Measurements from ENCODE around the gene FAM81A.

The FAM81A gene

DNA sequence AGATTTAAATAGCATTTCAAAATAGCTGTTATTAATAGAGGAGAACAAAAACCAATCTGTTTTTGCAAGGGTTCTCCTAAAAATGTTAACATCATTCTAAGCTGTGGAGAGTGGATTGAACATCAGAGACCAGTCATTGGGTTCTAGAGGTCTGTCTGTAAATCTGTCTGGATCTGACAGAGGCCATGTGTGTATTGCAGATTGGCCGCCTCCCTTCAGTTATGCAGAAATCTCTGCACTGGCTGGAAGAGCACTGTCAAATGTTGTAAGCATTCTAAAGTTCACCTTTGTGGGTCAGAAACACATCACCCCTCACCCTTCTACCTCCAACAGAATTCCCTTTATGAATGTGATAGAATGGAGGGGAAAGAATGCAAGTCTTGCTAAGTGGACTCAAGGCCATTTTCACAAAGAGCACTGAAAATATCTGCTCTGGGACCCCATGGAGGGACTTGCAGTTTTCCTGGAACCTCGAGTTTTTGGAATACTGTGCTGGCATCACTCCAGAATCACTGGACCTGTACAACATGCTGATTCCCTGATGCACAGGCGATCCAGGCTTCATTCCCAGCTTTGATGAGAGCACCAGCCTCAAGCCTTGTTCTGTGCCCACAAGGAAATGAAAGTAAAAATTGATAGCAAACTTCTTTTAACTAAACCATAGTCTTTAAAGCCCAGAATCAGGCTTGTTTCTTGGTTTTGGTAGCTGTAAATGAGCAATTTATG is 8.4 kb downstream of the FAM81A start:
- TF ChIP-seq, protein P1, sequence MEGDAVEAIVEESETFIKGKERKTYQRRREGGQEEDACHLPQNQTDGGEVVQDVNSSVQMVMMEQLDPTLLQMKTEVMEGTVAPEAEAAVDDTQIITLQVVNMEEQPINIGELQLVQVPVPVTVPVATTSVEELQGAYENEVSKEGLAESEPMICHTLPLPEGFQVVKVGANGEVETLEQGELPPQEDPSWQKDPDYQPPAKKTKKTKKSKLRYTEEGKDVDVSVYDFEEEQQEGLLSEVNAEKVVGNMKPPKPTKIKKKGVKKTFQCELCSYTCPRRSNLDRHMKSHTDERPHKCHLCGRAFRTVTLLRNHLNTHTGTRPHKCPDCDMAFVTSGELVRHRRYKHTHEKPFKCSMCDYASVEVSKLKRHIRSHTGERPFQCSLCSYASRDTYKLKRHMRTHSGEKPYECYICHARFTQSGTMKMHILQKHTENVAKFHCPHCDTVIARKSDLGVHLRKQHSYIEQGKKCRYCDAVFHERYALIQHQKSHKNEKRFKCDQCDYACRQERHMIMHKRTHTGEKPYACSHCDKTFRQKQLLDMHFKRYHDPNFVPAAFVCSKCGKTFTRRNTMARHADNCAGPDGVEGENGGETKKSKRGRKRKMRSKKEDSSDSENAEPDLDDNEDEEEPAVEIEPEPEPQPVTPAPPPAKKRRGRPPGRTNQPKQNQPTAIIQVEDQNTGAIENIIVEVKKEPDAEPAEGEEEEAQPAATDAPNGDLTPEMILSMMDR (IDR thresholded peaks at IDR 0.05; ENCODE audit: borderline replicate concordance, control extremely low read depth, extremely low read depth, insufficient read depth, missing control alignments) = no peak
- in situ Hi-C loops (cut with MboI; ENCODE audit: low sequenced_read_pairs, unreplicated experiment) = no loop called here
- no peak for DNase-seq (ENCODE audit: low spot score)

- in situ Hi-C loops (cut with MboI; ENCODE audit: low sequenced_read_pairs, unreplicated experiment) = no loop called here
- TF ChIP-seq, protein P1 (IDR thresholded peaks at IDR 0.05; ENCODE audit: borderline replicate concordance, control extremely low read depth, extremely low read depth, insufficient read depth, missing control alignments) = no peak
- no peak for DNase-seq (ENCODE audit: low spot score)
Measured at GRCh38 chr15:59447367-59447766, 9.4 kb downstream of the FAM81A start.

DNA sequence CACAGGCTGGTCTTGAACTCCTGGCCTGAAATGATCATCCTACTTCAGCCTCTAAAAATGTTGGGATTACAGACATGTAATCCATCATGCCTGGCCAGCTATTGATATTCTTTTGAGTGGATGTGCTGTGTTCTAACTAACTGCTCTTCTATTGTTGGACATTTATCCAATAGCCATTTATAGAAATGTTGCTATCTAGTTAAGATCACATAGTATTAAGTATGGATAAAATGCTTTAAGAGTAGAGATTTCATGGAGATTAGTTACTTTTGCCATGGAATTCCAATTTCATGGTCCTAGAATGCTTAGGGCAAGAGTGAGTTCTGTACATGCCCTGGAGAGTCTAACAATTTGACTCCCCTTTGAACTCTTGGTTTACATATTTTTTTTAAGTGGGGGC is 10.9 kb downstream of the FAM81A start:
- no peak for DNase-seq (ENCODE audit: low spot score)
- in situ Hi-C loops (cut with MboI; ENCODE audit: low sequenced_read_pairs, unreplicated experiment) = no loop called here
- TF ChIP-seq, protein P1 (IDR thresholded peaks at IDR 0.05; ENCODE audit: borderline replicate concordance, control extremely low read depth, extremely low read depth, insufficient read depth, missing control alignments) = no peak

GRCh38 chr15:59453474-59454215 is 15.7 kb downstream of the FAM81A start:
- in situ Hi-C loops (cut with MboI; ENCODE audit: low sequenced_read_pairs, unreplicated experiment) = no loop called here
- no peak for DNase-seq (ENCODE audit: low spot score)
- TF ChIP-seq, protein P1 (IDR thresholded peaks at IDR 0.05; ENCODE audit: borderline replicate concordance, control extremely low read depth, extremely low read depth, insufficient read depth, missing control alignments) = no peak

DNA sequence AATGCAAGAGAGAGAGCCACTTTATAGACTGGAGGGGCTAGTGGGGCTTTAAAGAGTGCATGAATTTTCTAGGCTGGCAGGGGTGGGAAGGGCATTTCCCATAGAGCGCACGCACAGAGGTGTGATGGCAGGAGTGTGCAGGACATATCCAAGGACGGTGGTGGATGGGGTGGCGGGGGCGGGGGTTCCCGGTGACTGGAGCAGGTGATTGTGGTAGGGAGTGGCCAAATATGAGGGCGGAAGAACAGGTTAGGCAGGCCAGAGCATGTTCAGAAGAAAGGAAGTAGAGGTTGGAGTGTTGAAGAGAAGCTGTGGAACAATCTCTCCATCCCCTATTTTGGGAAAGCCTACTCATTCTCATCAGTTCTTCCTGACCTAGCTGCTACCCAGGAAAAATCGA is 18.1 kb downstream of the FAM81A start:
- TF ChIP-seq, protein P1 (IDR thresholded peaks at IDR 0.05; ENCODE audit: borderline replicate concordance, control extremely low read depth, extremely low read depth, insufficient read depth, missing control alignments) = no peak
- in situ Hi-C loops (cut with MboI; ENCODE audit: low sequenced_read_pairs, unreplicated experiment) = no loop called here
- DNase-seq (ENCODE audit: low spot score) = no peak

DNA sequence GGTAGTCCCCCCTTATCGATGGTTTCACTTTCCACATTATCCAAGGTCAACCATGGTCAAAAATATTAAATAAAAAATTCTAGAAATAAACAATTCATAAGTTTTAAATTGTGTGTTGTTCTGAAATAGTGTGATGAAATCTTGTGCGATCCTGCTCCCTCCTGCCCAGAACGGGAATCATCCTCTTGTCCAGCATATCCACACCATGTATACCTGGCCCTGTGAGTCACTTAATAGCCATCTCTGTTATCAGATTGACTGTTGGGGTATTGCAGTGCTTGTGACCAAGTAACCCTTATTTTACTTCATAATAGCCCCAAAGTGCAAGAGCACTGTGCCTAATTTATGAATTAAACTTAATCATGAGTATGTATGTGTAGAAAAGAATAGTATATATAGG is 19.1 kb downstream of the FAM81A start:
- DNase-seq (ENCODE audit: low spot score) = no peak
- in situ Hi-C loops (cut with MboI; ENCODE audit: low sequenced_read_pairs, unreplicated experiment) = no loop called here
- TF ChIP-seq, protein P1 (IDR thresholded peaks at IDR 0.05; ENCODE audit: borderline replicate concordance, control extremely low read depth, extremely low read depth, insufficient read depth, missing control alignments) = no peak
